ENCODE results near the gene SEMA3E. TPM values are rescaled to one million over a fixed set of nuclear protein-coding genes. Genes with fewer than 3 reads are reported as not detected.

SEMA3E gene
- total RNA-seq, 1 donor from 2014 or later = 7.5 TPM

GRCh38 chr7:83640731-83641537 lies 8.0 kb downstream of the SEMA3E start:
- DNase-seq = no peak

DNA sequence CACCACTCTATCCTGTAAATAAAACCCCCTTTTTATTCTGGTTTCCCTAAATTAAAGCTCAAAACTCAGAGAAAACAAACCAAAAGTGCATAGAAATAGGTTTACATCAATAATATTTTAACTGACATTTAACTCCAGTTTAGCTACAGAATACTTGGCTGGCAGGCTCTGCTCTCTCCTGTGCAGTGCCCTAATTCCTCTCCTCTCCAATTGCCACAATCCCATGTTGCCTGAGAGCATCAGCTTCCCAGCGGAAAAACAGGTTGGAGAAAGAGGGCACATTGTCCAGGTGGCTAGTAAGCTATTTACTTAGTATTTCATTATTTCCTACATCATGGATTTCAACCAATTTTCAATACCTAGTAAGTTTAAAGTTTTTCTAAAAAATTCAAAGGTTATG lies 8.7 kb downstream of the SEMA3E start:
- no peak for DNase-seq

DNA sequence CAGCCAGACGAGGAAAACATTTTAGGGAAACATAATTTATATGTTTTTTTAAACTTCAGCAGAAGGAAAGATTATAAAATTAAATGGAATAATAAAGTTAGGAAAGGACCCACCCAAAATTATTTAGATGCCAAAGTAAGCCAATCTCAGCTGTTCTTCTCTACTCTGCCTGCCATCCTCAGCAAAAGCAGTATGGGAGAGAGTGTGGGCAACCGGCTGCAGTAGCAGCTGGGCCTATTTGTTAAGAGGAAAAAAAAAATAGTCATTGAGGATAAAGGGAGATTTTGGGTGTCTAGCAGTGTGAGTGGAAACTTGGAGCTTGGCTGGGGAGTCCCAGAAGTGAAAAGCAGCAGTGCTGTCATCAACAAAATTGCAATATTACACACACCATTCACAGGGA lies 15.4 kb downstream of the SEMA3E start:
- no peak for DNase-seq

- DNase-seq = no peak
These were observed 19.6 kb downstream of the SEMA3E start for GRCh38 chr7:83629117-83629880.

DNA sequence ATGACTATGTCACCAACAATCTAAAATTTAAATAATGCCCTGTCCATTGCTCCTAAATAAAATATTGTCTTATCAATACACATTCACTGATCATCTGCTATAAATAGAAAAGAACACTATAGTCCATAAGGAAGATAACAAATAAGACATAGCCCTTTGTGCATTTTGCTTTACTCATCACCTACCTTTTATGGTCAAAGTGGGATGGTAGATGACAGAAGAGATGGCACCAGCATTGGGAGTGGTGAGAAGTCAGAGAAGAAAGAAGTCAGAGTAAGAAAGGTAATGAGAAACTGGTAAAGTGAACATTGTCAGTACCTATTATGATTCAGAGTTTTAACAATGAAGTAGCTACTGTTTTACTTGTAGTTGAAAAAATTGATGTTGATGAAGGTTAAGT lies 31.1 kb downstream of the SEMA3E start:
- DNase-seq = no peak

DNA sequence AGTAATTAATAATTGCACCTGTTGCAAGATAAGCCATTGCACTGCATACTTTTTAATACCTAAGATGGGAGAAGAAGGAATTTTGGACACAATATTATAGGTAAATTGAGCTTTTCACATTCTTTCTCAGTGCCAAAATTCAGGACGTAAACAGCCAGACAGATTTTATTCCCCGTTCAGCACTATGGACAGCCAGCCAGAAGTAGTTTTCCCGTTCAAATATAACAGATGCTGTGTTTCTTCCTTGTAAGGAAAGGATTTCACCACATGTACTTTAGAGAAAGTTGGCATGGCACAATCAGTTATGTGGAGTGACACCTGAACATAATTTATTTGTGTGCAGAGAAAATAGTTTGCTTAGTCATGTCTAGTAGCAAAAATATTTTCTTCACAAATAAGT lies 34.8 kb downstream of the SEMA3E start:
- DNase-seq = no peak

DNA sequence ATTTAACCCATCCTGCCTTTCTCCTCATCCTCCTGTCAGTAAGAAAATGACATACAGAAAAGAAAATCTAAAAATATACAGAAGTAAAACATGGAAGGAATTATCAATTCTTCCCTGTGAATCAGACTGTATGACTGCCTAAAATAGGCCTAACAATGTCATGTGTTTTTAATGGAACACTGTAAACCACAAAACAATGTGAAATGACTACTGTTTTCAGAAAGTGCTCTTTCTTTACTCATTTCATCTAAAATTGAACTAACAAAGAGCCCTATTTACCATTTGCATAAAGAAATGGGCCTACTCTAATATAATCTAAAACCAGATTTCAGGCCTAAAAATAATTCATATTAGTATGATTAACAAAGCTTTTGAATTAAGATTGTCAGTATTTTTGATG lies 35.7 kb downstream of the SEMA3E start:
- DNase-seq = no peak

- no peak for DNase-seq
These were observed 37.2 kb downstream of the SEMA3E start for GRCh38 chr7:83611776-83612175.

DNA sequence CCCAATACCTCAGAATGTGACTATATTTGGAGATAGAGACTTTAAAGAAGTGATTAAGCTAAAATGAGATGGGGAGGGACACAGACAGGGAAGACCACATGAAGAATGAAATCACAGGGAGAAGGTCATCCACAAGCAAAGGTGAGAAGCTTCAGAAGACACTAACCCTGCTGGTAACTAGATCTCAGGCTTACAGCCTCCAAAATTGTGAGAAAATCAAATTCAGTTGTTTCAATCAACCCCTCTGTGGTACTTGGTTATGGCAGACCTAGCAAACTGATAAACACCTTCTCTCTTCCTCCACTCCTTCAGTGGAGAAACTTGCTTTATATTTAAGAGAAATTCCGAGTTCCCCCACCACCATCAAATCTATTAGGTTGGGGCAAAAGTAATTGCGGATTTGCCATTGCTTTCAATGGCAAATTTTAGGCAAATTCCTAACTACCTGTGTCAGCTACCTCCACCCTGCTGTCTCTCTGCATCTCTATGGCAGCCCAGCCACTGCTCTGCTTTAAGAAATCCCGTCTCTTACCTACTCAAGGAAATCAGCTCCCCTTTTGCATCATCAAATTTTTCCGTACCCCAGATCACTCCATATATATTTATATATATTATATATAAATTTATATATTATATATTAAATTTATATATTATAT lies 38.2 kb downstream of the SEMA3E start:
- DNase-seq = no peak

GRCh38 chr7:83608716-83609115 lies 40.2 kb downstream of the SEMA3E start:
- DNase-seq = no peak

DNA sequence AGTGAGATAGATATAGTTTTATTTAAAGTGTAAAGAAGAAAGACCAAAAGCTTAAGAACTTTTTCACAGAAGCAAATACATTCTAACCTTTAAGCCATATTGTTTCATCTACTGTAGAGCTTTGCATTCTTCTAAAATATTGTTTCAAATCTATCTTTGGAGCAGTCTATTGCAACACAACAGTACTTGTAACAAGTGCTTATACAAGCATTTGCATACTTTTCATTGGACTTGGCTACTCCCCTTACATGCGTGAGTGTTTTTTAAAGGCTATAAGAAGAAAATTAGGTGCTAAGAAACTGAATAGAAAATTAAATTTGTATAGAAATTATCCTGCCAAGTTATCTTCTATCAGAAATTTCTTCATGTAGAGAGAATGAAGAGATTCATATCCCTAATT lies 45.3 kb downstream of the SEMA3E start:
- no peak for DNase-seq

- no peak for DNase-seq
These were observed 49.8 kb downstream of the SEMA3E start for GRCh38 chr7:83599131-83599530.

DNA sequence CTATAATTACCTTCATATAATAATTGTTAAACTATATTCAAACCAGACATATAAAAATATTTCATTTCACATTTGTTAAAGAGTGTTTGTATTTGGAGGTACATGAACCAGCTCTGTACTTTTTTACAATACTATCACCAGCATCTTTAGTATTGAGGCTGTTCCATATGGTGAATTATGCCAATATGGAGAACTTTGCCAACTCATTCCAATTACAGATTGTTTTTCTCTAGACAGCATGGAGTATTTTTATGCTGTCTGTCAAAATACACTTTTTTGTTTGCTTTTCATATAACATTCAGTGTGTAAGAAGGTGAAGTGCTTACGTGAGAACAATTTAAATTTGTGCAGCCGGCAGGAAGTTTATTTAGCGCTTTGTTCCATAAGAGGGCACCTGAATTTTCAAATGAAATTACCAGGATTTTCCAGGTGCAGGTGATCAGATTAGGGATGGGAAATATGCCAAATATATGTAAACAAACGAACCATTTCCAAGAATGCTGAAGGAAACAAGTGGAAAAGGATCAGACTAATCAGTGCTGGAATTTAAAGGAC lies 54.9 kb downstream of the SEMA3E start:
- DNase-seq = no peak

- DNase-seq = no peak
These were observed 60.2 kb downstream of the SEMA3E start for GRCh38 chr7:83588602-83589240.

DNA sequence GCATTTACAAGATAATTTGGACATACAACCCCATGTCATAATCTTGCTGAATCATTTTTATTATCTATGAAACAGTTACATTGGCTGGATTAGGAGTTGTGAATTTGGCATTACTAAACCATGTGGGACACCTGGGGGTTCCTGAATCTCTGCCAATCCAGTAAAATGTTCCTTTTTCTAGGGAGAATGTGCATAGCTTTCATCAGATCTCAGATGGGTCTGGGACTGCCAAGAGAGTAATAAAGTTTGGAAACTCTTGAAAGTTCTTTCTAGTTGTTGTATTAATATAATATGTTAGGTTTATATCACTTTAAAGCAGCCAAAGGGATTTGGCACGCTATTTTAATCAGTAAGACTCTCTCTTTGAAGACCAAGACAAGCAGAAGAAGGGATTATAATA lies 62.7 kb downstream of the SEMA3E start:
- no peak for DNase-seq

DNA sequence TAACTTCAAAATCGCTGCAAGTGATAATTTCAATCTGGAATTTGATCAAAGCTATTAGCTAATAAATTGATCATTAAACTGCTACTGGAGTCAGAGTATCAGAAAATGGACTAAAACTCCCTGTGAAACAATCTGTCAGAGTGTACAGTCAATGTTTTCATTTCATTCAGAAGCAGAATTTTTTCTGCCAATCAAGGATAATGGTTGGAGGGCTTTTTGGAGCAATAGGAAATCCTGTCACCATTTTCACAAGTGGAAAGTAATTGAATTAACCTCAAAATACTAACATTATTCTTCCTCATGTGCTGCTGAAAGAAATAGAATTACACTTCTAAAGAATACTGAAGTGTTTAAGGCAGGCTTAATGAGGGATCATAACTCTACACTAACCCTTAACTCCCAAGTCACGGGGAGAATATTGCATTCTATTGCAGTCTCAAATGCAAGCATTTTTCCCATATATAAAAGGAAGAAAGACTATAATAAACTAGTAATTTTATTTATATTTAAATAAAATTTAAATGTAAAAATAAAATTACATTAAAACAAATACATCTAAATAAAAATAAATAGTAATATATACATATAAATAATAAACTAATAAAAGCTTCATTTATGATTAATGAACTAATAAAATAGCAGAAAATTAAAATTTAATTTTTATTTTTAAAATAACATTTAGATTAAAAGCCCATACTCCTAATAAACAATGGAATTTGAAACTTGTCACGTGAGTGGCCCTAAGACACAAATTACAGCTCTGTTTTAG lies 67.1 kb downstream of the SEMA3E start:
- DNase-seq = no peak

DNA sequence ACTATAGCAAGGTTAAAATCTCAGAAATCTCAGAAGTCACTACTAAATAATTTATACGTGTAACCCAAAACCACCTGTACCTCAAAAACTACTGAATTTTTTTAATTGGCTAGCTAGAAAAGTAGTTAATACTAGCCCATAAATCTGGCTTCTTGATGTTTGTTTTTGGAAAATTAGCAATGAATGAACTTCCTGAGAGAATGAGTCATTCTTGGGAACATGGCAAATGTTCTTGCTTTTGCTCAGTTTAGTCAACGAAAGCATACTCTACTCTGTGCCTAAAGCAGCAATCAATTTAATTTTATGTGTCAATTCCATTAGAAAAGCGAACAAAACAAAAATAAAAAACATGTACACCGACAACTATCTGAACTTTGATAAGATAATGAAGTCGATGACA lies 69.2 kb downstream of the SEMA3E start:
- DNase-seq = no peak

DNA sequence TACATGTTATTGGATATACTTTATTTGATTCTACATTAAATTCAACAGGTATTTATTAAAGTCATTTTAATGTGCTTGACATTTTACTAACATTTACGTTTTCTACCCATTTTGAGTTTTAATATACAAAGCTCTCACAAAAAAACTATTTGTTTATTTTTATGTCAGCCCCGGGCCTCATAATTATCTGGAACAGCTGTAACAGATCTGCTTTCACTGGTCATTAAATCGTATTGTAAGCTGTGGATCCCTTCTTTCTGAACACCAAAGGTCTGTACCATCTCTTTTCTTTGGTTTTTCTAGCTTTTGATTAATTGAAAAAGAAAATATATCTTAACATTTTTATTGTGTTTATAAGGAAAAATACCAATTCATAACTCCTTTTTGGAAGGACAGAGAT lies 73.5 kb downstream of the SEMA3E start:
- no peak for DNase-seq

DNA sequence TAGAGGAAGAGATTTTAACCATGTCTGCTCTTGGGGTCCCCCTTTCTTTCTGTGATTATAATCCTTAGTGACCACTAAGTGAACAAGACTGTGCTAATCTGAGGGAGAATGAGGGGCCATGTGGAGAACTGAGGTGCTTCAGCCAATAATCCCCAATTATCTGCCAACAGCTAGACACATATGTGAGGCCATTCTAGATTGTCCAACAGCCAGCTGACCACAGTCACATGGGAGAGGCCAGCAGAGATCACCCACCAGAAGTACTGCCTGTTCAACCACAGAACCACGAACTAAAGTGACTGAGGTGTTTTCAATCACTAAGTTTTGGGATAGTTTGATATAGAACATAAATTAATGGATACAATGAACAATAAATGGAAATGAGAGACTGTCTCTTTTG lies 74.3 kb downstream of the SEMA3E start:
- no peak for DNase-seq

DNA sequence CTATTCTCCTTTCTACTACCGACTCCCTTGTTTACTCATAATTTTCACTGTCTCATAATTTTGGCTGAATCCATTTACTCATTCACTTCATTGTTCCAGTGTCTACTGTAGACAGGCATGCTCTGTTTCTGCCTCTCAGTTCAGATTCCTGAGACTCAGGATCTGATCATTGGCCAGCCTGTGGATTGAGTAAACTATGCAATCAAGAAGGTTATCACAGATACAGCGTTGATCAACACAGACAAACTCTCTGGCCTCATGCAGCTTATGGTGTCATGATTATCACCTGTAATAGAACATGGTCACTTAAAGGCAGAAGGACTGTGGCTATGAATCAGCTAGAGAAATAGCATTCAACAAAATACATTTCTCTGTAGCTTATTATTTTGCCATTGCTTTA lies 86.0 kb downstream of the SEMA3E start:
- no peak for DNase-seq

GRCh38 chr7:83562289-83562688 lies 86.7 kb downstream of the SEMA3E start:
- DNase-seq = no peak

DNA sequence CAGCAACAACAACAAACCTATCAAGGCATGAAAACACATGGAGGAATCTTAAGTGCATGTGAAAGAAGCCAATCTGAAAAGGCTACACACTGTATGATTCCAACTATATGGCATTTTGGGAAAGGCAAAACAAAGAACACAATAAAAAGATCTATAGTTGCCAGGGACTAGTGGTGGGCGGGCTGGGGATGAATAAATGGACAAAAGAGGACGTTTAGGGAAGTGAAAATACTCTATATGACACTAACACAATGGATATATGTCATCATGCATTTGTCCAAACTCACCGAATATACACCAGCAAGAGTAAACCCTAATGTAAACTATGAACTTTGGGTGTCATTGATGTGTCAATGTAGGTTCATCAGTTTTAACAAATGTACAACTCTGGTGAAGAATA lies 89.1 kb downstream of the SEMA3E start:
- no peak for DNase-seq
